ENCODE measurements around the gene CHMP3.

- TF ChIP-seq, protein P1, sequence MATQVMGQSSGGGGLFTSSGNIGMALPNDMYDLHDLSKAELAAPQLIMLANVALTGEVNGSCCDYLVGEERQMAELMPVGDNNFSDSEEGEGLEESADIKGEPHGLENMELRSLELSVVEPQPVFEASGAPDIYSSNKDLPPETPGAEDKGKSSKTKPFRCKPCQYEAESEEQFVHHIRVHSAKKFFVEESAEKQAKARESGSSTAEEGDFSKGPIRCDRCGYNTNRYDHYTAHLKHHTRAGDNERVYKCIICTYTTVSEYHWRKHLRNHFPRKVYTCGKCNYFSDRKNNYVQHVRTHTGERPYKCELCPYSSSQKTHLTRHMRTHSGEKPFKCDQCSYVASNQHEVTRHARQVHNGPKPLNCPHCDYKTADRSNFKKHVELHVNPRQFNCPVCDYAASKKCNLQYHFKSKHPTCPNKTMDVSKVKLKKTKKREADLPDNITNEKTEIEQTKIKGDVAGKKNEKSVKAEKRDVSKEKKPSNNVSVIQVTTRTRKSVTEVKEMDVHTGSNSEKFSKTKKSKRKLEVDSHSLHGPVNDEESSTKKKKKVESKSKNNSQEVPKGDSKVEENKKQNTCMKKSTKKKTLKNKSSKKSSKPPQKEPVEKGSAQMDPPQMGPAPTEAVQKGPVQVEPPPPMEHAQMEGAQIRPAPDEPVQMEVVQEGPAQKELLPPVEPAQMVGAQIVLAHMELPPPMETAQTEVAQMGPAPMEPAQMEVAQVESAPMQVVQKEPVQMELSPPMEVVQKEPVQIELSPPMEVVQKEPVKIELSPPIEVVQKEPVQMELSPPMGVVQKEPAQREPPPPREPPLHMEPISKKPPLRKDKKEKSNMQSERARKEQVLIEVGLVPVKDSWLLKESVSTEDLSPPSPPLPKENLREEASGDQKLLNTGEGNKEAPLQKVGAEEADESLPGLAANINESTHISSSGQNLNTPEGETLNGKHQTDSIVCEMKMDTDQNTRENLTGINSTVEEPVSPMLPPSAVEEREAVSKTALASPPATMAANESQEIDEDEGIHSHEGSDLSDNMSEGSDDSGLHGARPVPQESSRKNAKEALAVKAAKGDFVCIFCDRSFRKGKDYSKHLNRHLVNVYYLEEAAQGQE (IDR thresholded peaks at IDR 0.05; ENCODE audit: low read depth), result no peak
- TF ChIP-seq, protein P2, sequence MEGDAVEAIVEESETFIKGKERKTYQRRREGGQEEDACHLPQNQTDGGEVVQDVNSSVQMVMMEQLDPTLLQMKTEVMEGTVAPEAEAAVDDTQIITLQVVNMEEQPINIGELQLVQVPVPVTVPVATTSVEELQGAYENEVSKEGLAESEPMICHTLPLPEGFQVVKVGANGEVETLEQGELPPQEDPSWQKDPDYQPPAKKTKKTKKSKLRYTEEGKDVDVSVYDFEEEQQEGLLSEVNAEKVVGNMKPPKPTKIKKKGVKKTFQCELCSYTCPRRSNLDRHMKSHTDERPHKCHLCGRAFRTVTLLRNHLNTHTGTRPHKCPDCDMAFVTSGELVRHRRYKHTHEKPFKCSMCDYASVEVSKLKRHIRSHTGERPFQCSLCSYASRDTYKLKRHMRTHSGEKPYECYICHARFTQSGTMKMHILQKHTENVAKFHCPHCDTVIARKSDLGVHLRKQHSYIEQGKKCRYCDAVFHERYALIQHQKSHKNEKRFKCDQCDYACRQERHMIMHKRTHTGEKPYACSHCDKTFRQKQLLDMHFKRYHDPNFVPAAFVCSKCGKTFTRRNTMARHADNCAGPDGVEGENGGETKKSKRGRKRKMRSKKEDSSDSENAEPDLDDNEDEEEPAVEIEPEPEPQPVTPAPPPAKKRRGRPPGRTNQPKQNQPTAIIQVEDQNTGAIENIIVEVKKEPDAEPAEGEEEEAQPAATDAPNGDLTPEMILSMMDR (IDR thresholded peaks at IDR 0.05 in 2 of 3, conservative IDR thresholded peaks at IDR 0.05 in 1 of 3; ENCODE audit: borderline replicate concordance in 1 of 3, insufficient read depth in 1 of 3, low read depth in 2 of 3, low read length in 2 of 3), result no peak
- TF ChIP-seq EZH2 (IDR thresholded peaks at IDR 0.05), result no peak
- TF ChIP-seq, protein P3, sequence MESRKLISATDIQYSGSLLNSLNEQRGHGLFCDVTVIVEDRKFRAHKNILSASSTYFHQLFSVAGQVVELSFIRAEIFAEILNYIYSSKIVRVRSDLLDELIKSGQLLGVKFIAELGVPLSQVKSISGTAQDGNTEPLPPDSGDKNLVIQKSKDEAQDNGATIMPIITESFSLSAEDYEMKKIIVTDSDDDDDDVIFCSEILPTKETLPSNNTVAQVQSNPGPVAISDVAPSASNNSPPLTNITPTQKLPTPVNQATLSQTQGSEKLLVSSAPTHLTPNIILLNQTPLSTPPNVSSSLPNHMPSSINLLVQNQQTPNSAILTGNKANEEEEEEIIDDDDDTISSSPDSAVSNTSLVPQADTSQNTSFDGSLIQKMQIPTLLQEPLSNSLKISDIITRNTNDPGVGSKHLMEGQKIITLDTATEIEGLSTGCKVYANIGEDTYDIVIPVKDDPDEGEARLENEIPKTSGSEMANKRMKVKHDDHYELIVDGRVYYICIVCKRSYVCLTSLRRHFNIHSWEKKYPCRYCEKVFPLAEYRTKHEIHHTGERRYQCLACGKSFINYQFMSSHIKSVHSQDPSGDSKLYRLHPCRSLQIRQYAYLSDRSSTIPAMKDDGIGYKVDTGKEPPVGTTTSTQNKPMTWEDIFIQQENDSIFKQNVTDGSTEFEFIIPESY (IDR thresholded peaks at IDR 0.05; ENCODE audit: extremely low read depth, insufficient replicate concordance, low read length), result no peak
- TF ChIP-seq, protein P4, sequence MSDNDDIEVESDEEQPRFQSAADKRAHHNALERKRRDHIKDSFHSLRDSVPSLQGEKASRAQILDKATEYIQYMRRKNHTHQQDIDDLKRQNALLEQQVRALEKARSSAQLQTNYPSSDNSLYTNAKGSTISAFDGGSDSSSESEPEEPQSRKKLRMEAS (IDR thresholded peaks at IDR 0.05), result no peak
- no peak for TF ChIP-seq SP1 (IDR thresholded peaks at IDR 0.05; ENCODE audit: low read depth)
- TF ChIP-seq, protein P5, sequence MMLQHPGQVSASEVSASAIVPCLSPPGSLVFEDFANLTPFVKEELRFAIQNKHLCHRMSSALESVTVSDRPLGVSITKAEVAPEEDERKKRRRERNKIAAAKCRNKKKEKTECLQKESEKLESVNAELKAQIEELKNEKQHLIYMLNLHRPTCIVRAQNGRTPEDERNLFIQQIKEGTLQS (IDR thresholded peaks at IDR 0.05), result no peak
Observed at GRCh38 chr2:86610871-86611270, 47.6 kb upstream of the CHMP3 start.

All from HCT116 (cell line).